Right ventricle myocardium inferior (tissue), 1 donor: ENCODE results near the gene TBX5. TPM values are rescaled to one million over a fixed set of nuclear protein-coding genes. Genes with fewer than 3 reads are reported as not detected.

Experiments used
- ATAC-seq: fragments of 200-7000 bp; cut with Tn5 transposase; one replicate; pipeline ENCODE4 v1.9.1; 2020; ENCODE audit warnings: mild to moderate bottlenecking, moderate library complexity
- DNase-seq: peaks from one replicate; pipeline ENCODE4 v3.0.0; 2021; ENCODE audit errors: missing footprints
- intact Hi-C: fragments of 100-400 bp; cut with DNase I; formaldehyde crosslinking; loops from one replicate; pipeline ENCODE4 v1.11.0; 2022
- total RNA-seq: library from RNA; stranded (reverse); fragmentation: NEBNext Ultra II Directional; extraction: Animal tissue kit (Norgen Biotek cat#: 25700); gene quantifications from one replicate; pipeline ENCODE4 v1.2.1, GENCODE V29; 2021
- donor health status: DM: no; HTN: yes; CAD: no; lungs with severe emphysema.

TBX5 gene
- total RNA-seq, 1 donor from 2014 or later: 55.8 TPM

DNA sequence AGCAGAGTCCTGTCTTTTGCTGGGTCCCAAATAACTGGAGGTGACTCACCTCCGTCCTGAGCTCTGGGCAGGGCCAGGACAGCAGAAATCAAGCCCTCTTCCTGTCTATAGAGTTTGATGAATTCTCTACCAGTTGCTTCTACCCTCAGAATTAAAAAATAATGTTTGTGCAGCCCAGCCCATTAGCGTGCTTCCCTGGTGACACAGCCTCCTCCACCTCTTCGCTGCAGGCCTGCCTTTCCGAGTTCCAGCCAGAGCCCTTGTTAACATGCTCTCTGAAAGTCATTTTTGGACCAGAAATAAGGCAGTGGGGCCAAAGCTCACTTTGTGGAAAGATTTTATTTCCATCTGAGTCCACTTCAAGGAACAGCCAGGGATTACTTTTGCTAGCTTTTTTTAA, 94.0 kb downstream of the TBX5 start:
- ATAC-seq (no peak), DNase-seq (no peak)
- intact Hi-C loops: no loop called here

DNA sequence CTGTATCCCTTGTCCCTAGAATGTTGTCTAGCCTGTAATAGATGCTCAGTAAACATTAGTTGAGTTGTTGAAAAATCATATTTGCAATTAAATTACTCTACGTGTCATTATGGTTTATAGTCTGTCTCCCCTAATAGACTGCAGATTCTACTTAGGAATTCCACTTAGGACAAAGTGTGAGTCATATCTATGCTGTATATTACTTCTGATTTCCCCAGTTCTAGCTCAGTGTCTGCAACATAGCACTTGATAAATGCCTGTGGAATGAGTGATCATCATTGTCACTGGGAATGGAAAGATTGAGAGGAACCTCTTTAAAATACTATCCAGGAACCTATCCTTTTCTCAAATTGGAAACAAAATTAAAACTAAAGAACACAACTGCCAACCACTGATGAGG, 99.3 kb downstream of the TBX5 start:
- ATAC-seq (no peak), DNase-seq (no peak)
- intact Hi-C loops: no loop called here

DNA sequence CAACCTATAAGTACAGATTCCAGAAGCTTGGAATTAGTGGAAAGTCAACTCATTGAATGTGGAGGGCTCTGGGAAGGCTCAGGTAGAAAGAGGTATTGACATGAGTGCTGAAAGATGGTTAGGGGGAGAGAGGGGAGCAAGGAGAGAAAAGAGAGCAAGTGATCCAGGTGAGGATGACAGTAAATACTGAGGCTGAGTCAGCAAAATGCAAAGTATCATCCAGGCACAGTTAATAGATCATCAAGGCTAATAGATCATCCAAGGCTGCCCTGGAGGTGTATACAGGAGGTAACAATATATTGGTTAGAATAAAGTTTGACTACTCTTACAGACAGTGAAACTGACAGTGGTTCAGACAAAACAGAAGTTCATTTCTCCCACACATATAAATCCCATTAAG, 100.5 kb downstream of the TBX5 start:
- no peak for DNase-seq
- intact Hi-C loops: no loop called here
- no peak for ATAC-seq
